ENCODE results near the gene PRSS2. TPM values are rescaled to one million over a fixed set of nuclear protein-coding genes. Genes with fewer than 3 reads are reported as not detected.

PRSS2 gene
- total and polyA plus RNA-seq, 9 of the 15 experiments (the other 6 are each of a cell fraction or from before 2014, with no cell fraction given): 1.3 to 23.9 (median 3.8) TPM

DNA sequence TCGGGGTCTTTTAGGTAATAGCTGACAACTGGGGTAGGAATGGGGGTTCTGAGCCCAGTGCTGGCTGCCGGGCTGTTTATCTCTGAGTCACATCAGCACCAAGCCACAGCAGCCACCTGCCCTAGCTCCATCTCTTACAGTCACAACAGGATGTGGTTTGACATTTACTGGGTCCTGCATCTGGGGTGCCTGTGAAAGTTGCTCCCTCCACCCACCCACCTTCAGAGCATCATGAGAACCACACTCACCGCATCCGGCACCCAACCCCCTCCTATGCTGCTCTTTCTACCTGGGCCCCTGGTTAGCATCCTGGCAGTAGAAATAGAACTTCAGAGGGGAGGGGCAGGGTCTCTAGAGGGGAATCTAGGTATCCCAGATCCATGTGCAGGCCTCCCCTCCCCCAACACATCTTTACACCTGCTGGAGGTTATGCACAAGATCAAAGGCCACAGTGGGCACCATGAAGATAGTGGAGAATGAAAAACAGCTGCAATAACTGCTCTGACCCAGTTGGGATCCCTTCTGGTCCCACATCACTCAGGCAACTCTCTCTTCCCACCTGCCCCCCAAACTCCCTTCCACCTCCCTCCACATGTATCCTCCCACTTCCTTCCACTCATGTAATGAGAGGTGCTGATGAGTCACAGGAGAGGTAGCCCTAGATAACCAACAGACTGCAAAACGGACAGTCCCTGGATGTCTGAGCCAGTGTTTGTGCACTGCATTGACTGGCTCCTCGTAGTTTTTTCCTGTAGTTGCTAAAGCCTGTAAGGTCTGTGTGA is 38.2 kb downstream of the PRSS2 start (continued):
- TF ChIP-seq, protein P1, sequence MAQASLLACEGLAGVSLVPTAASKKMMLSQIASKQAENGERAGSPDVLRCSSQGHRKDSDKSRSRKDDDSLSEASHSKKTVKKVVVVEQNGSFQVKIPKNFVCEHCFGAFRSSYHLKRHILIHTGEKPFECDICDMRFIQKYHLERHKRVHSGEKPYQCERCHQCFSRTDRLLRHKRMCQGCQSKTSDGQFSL (CRISPR knock-in tag; IDR thresholded peaks at IDR 0.05): peak; percentile 65
- TF ChIP-seq, protein P1 (tag; IDR thresholded peaks at IDR 0.05): no peak
- TF ChIP-seq TFAM (CRISPR knock-in tag; conservative IDR thresholded peaks at IDR 0.05) (no peak), HDAC3 (IDR thresholded peaks at IDR 0.05; ENCODE audit: borderline replicate concordance, partially characterized antibody) (no peak), EZH2 (IDR thresholded peaks at IDR 0.05; ENCODE audit: borderline replicate concordance, low read depth, low read length) (no peak), LEF1 (IDR thresholded peaks at IDR 0.05) (no peak), TRIM24 (IDR thresholded peaks at IDR 0.05) (peak in 1 of 2 experiments; percentile 51; a peak in 2 of 4 replicates), RUNX1 (IDR thresholded peaks at IDR 0.05; ENCODE audit: low read depth) (peak; percentile 92), E2F3 (CRISPR knock-in tag; IDR thresholded peaks at IDR 0.05) (no peak), CBX5 (IDR thresholded peaks at IDR 0.05; ENCODE audit: borderline replicate concordance, low read depth) (no peak), CC2D1A (IDR thresholded peaks at IDR 0.05) (no peak)
- TF ChIP-seq, protein P2, sequence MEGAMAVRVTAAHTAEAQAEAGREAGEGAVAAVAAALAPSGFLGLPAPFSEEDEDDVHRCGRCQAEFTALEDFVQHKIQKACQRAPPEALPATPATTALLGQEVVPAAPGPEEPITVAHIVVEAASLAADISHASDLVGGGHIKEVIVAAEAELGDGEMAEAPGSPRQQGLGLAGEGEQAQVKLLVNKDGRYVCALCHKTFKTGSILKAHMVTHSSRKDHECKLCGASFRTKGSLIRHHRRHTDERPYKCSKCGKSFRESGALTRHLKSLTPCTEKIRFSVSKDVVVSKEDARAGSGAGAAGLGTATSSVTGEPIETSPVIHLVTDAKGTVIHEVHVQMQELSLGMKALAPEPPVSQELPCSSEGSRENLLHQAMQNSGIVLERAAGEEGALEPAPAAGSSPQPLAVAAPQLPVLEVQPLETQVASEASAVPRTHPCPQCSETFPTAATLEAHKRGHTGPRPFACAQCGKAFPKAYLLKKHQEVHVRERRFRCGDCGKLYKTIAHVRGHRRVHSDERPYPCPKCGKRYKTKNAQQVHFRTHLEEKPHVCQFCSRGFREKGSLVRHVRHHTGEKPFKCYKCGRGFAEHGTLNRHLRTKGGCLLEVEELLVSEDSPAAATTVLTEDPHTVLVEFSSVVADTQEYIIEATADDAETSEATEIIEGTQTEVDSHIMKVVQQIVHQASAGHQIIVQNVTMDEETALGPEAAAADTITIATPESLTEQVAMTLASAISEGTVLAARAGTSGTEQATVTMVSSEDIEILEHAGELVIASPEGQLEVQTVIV (CRISPR knock-in tag; IDR thresholded peaks at IDR 0.05; ENCODE audit: borderline replicate concordance): no peak
- TF ChIP-seq, protein P3, sequence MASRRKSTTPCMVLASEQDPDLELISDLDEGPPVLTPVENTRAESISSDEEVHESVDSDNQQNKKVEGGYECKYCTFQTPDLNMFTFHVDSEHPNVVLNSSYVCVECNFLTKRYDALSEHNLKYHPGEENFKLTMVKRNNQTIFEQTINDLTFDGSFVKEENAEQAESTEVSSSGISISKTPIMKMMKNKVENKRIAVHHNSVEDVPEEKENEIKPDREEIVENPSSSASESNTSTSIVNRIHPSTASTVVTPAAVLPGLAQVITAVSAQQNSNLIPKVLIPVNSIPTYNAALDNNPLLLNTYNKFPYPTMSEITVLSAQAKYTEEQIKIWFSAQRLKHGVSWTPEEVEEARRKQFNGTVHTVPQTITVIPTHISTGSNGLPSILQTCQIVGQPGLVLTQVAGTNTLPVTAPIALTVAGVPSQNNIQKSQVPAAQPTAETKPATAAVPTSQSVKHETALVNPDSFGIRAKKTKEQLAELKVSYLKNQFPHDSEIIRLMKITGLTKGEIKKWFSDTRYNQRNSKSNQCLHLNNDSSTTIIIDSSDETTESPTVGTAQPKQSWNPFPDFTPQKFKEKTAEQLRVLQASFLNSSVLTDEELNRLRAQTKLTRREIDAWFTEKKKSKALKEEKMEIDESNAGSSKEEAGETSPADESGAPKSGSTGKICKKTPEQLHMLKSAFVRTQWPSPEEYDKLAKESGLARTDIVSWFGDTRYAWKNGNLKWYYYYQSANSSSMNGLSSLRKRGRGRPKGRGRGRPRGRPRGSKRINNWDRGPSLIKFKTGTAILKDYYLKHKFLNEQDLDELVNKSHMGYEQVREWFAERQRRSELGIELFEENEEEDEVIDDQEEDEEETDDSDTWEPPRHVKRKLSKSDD (conservative IDR thresholded peaks at IDR 0.05; ENCODE audit: low read length): no peak
- TF ChIP-seq, protein P4, sequence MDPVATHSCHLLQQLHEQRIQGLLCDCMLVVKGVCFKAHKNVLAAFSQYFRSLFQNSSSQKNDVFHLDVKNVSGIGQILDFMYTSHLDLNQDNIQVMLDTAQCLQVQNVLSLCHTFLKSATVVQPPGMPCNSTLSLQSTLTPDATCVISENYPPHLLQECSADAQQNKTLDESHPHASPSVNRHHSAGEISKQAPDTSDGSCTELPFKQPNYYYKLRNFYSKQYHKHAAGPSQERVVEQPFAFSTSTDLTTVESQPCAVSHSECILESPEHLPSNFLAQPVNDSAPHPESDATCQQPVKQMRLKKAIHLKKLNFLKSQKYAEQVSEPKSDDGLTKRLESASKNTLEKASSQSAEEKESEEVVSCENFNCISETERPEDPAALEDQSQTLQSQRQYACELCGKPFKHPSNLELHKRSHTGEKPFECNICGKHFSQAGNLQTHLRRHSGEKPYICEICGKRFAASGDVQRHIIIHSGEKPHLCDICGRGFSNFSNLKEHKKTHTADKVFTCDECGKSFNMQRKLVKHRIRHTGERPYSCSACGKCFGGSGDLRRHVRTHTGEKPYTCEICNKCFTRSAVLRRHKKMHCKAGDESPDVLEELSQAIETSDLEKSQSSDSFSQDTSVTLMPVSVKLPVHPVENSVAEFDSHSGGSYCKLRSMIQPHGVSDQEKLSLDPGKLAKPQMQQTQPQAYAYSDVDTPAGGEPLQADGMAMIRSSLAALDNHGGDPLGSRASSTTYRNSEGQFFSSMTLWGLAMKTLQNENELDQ (CRISPR knock-in tag; IDR thresholded peaks at IDR 0.05; ENCODE audit: borderline replicate concordance): no peak
- TF ChIP-seq, protein P5, sequence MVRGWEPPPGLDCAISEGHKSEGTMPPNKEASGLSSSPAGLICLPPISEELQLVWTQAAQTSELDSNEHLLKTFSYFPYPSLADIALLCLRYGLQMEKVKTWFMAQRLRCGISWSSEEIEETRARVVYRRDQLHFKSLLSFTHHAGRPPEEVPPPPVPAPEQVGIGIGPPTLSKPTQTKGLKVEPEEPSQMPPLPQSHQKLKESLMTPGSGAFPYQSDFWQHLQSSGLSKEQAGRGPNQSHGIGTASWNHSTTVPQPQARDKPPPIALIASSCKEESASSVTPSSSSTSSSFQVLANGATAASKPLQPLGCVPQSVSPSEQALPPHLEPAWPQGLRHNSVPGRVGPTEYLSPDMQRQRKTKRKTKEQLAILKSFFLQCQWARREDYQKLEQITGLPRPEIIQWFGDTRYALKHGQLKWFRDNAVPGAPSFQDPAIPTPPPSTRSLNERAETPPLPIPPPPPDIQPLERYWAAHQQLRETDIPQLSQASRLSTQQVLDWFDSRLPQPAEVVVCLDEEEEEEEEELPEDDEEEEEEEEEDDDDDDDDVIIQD (CRISPR knock-in tag; IDR thresholded peaks at IDR 0.05): no peak
- TF ChIP-seq, protein P6, sequence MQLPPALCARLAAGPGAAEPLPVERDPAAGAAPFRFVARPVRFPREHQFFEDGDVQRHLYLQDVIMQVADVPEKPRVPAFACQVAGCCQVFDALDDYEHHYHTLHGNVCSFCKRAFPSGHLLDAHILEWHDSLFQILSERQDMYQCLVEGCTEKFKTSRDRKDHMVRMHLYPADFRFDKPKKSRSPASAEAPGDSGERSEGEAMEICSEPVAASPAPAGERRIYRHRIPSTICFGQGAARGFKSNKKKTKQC (CRISPR knock-in tag; IDR thresholded peaks at IDR 0.05): peak; percentile 81; the same call in 1 of the 2 replicates

All from K562 (cell line).